GM12874 (cell line): ENCODE measurements around the gene TOGARAM2.

Source experiments
- CTCF ChIP-seq: IDR thresholded peaks from 2 replicates; pipeline ENCODE4 v1.5.1; 2011; ENCODE audit warnings: low read depth, mild to moderate bottlenecking, control low read depth, low read length, moderate library complexity; ENCODE audit not compliant: insufficient read depth

Gene TOGARAM2

GRCh38 chr2:28982381-28982950 is 1.4 kb downstream of the TOGARAM2 start:
- TF ChIP-seq CTCF, result no peak

- TF ChIP-seq CTCF, result no peak
Measured at GRCh38 chr2:28986429-28986828, 5.3 kb downstream of the TOGARAM2 start.

GRCh38 chr2:28989973-28990372 is 8.9 kb downstream of the TOGARAM2 start:
- no peak for TF ChIP-seq CTCF

- no peak for TF ChIP-seq CTCF
Measured at GRCh38 chr2:28990445-28990844, 9.3 kb downstream of the TOGARAM2 start.

- TF ChIP-seq CTCF, result no peak
Measured at GRCh38 chr2:28991021-28991420, 9.9 kb downstream of the TOGARAM2 start.

GRCh38 chr2:28991460-28991859 is 10.4 kb downstream of the TOGARAM2 start:
- TF ChIP-seq CTCF, result no peak

- TF ChIP-seq CTCF, result no peak
Measured at GRCh38 chr2:28993206-28993960, 12.3 kb downstream of the TOGARAM2 start.
